K562 (cell line): Measurements from ENCODE around the gene TGFBR3L. TPM values are rescaled to one million over a fixed set of nuclear protein-coding genes. Genes with fewer than 3 reads are reported as not detected.

ENCODE experiments used
- ATAC-seq: fragments of 200-7000 bp; cut with Tn5 transposase; 3 replicates; pipeline ENCODE4 v1.9.1; 2020; ENCODE audit warnings: moderate library complexity
- BruUV-seq: library from RNA; stranded (reverse); fragments of 400-500 nt; replicated peaks from 2 replicates; lab custom pipeline; 2021; lab: Mats Ljungman, UMichigan
- CTCF ChIA-PET: fragments of 300-600 bp; formaldehyde crosslinking; extraction: SDS; loops from one replicate; lab custom pipeline; 2021; ENCODE audit warnings: low intra/inter-chr PET ratio; lab: Yijun Ruan, JAX
- POLR2A ChIA-PET: fragments of 300-600, 350-650 bp; sonication (Branson Sonifier 250); formaldehyde crosslinking; extraction: SDS; loops from one replicate; lab custom pipeline; 2021; ENCODE audit warnings: antibody characterized with exemption, inconsistent platforms; lab: Yijun Ruan, JAX
- DNase-seq, 4 experiments: peaks; one replicate each; pipeline versions ENCODE4 v3.0.0 to v3.0.0-alpha.2; 2011 to 2018; ENCODE audit warnings: low spot score in 3 of 4, mixed read lengths in 3 of 4; ENCODE audit errors: extremely low read depth in 1 of 4
- FAIRE-seq: peaks from 2 replicates; lab custom pipeline; 2011; peaks lifted over from hg19 to GRCh38; lab: Jason Lieb, UNC
- H2AFZ ChIP-seq: 2 replicates; pipeline ENCODE4 v1.6.0; 2011; ENCODE audit warnings: low read depth, low read length, control low read depth, inconsistent platforms
- H3K27ac ChIP-seq: fragments of 200-600 bp; 3 replicates; pipeline ENCODE4 v1.8.0; 2011; ENCODE audit warnings: low read depth, mild to moderate bottlenecking, control low read depth, inconsistent platforms, low read length, moderate library complexity, mixed read lengths; ENCODE audit errors: extremely low read depth
- H3K27me3 ChIP-seq, 2 experiments: fragments of 300-600 bp in 1 of 2; 2 replicates in 1 of 2; 3 replicates in 1 of 2; pipeline versions ENCODE4 v1.6.0 to v1.8.0; 2011; ENCODE audit warnings: inconsistent platforms in 2 of 2, low read length in 2 of 2, mild to moderate bottlenecking in 1 of 2, mixed read lengths in 1 of 2, moderate library complexity in 1 of 2; ENCODE audit not compliant: control insufficient read depth in 2 of 2, insufficient read depth in 2 of 2
- H3K36me3 ChIP-seq: fragments of 300-600 bp; 3 replicates; pipeline ENCODE4 v1.8.0; 2011; ENCODE audit warnings: mild to moderate bottlenecking, low read length, inconsistent platforms; ENCODE audit not compliant: control insufficient read depth, insufficient read depth
- H3K4me1 ChIP-seq, 2 experiments: fragments of 200-600 bp in 1 of 2; replicated peaks in 1 of 2; 2 replicates in 1 of 2; 3 replicates in 1 of 2; pipeline versions ENCODE4 v1.5.1 to v1.8.0; 2011; ENCODE audit warnings: inconsistent platforms in 2 of 2, low read length in 2 of 2, mild to moderate bottlenecking in 1 of 2, mixed read lengths in 1 of 2, moderate library complexity in 1 of 2; ENCODE audit not compliant: control insufficient read depth in 2 of 2, insufficient read depth in 2 of 2
- H3K4me2 ChIP-seq: 2 replicates; pipeline ENCODE4 v1.6.1; 2011; ENCODE audit warnings: low read length, control low read depth, inconsistent platforms, mixed read lengths; ENCODE audit not compliant: insufficient read depth
- H3K4me3 ChIP-seq: fragments of 200-600 bp; sonication (generic), shearing (Covaris generic); 2 replicates; pipeline ENCODE4 v1.5.1; 2016; ENCODE audit warnings: control low read depth, inconsistent platforms
- H3K79me2 ChIP-seq: fragments of 200-600 bp; 3 replicates; pipeline ENCODE4 v1.8.0; 2011; ENCODE audit warnings: low read length, inconsistent platforms; ENCODE audit not compliant: control insufficient read depth, insufficient read depth
- H3K9ac ChIP-seq, 2 experiments: 2 replicates each; pipeline versions ENCODE4 v1.6.0 to v1.6.1; 2011; ENCODE audit warnings: low read depth in 2 of 2, low read length in 2 of 2, control low read depth in 1 of 2, inconsistent platforms in 1 of 2, mild to moderate bottlenecking in 1 of 2, mixed read lengths in 1 of 2; ENCODE audit not compliant: insufficient read depth in 1 of 2
- H3K9me1 ChIP-seq: one replicate; pipeline ENCODE4 v1.6.0; 2011; ENCODE audit warnings: inconsistent platforms, mild to moderate bottlenecking, low read length, moderate library complexity; ENCODE audit not compliant: control insufficient read depth, insufficient read depth
- H3K9me3 ChIP-seq: replicated peaks from 2 replicates; pipeline ENCODE4 v1.5.1; 2011; ENCODE audit warnings: low read depth, low read length, inconsistent platforms; ENCODE audit not compliant: control insufficient read depth, insufficient read depth
- H4K20me1 ChIP-seq: replicated peaks from 2 replicates; pipeline ENCODE4 v1.6.1; 2011; ENCODE audit warnings: low read length, inconsistent platforms, mixed read lengths; ENCODE audit not compliant: control insufficient read depth, insufficient read depth
- ATF4 ChIP-seq: fragments of 450-650 bp; formaldehyde crosslinking; IDR thresholded peaks from 2 replicates; pipeline ENCODE4 v1.4.0; 2022; ENCODE audit warnings: mild to moderate bottlenecking, moderate library complexity
- BRF2 ChIP-seq: IDR thresholded peaks from 3 replicates; pipeline ENCODE4 v1.6.1; 2011; ENCODE audit warnings: borderline replicate concordance, mild to moderate bottlenecking; ENCODE audit not compliant: insufficient read length, insufficient read depth
- CBX3 ChIP-seq, 2 experiments: IDR thresholded peaks; 1 replicate in 1 of 2; 2 replicates in 1 of 2; pipeline ENCODE4 v1.6.1; 2012; ENCODE audit warnings: inconsistent platforms in 2 of 2, low read length in 2 of 2, borderline replicate concordance in 1 of 2, control low read depth in 1 of 2
- CC2D1A ChIP-seq: fragments of 450-650 bp; IDR thresholded peaks from 2 replicates; pipeline ENCODE4 v1.6.1; 2017; ENCODE audit warnings: mild to moderate bottlenecking
- DNMT1 ChIP-seq: fragments of 450-650 bp; IDR thresholded peaks from 2 replicates; pipeline ENCODE4 v1.6.1; 2016; ENCODE audit warnings: antibody characterized with exemption, mild to moderate bottlenecking
- EP300 ChIP-seq: IDR thresholded peaks from 2 replicates; pipeline ENCODE4 v1.6.1; 2012; ENCODE audit warnings: low read length, improper control_type of control experiment
- FOXP4 ChIP-seq: sonication (generic); formaldehyde crosslinking; IDR thresholded peaks from 2 replicates; pipeline ENCODE4 v1.8.0; 2022; ENCODE audit warnings: mild to moderate bottlenecking, missing genetic modification reagents, borderline replicate concordance
- GABPA ChIP-seq: fragments of 200-800 bp; sonication (Bioruptor generic); conservative IDR thresholded peaks from 2 replicates; pipeline ENCODE4 v1.6.1; 2016; ENCODE audit warnings: low read depth, missing genetic modification characterization, missing compliant biosample characterization
- HMG20B ChIP-seq: fragments of 250-450 bp; sonication (Bioruptor Pico); IDR thresholded peaks from 2 replicates; pipeline ENCODE4 v1.5.0; 2021; ENCODE audit warnings: mild to moderate bottlenecking
- MECOM ChIP-seq: fragments of 250-450 bp; sonication (Bioruptor Pico); IDR thresholded peaks from 2 replicates; pipeline ENCODE4 v1.8.0; 2022; ENCODE audit warnings: inconsistent platforms
- NCOA6 ChIP-seq: fragments of 450-650 bp; IDR thresholded peaks from 2 replicates; pipeline ENCODE4 v1.6.1; 2017; ENCODE audit warnings: mild to moderate bottlenecking
- NFIX ChIP-seq: fragments of 250-450 bp; sonication (Bioruptor Pico); IDR thresholded peaks from 2 replicates; pipeline ENCODE4 v1.4.0; 2020; ENCODE audit warnings: low read depth, mild to moderate bottlenecking, moderate library complexity
- POLR2AphosphoS5 ChIP-seq: IDR thresholded peaks from 2 replicates; pipeline ENCODE4 v1.6.1; 2011; ENCODE audit warnings: mild to moderate bottlenecking, low read depth, low read length, moderate library complexity; ENCODE audit not compliant: control insufficient read depth, insufficient read depth
- RHOXF2B ChIP-seq: fragments of 250-450 bp; sonication (Bioruptor Pico); conservative IDR thresholded peaks from 2 replicates; pipeline ENCODE4 v1.5.1; 2021
- SUPT5H ChIP-seq: fragments of 450-650 bp; IDR thresholded peaks from 2 replicates; pipeline ENCODE4 v1.6.1; 2016
- ZNF232 ChIP-seq: sonication (generic); formaldehyde crosslinking; IDR thresholded peaks from 2 replicates; pipeline ENCODE4 v1.8.0; 2022; ENCODE audit warnings: mild to moderate bottlenecking, missing genetic modification reagents
- ZNF282 ChIP-seq: sonication (generic); formaldehyde crosslinking; IDR thresholded peaks from 2 replicates; pipeline ENCODE4 v1.8.1; 2023; ENCODE audit warnings: missing genetic modification reagents
- ZNF347 ChIP-seq: fragments of 450-650 bp; formaldehyde crosslinking; IDR thresholded peaks from 2 replicates; pipeline ENCODE4 v1.4.0; 2020; ENCODE audit warnings: low read depth, mild to moderate bottlenecking, moderate library complexity
- ZNF41 ChIP-seq: fragments of 250-450 bp; sonication (Bioruptor Pico); conservative IDR thresholded peaks from 2 replicates; pipeline ENCODE4 v1.4.0; 2020; ENCODE audit warnings: mild to moderate bottlenecking
- ZNF589 ChIP-seq: fragments of 200-800 bp; sonication (Bioruptor generic); IDR thresholded peaks from 2 replicates; pipeline ENCODE4 v1.6.1; 2016; ENCODE audit warnings: low read depth, missing genetic modification characterization, missing compliant biosample characterization
- ZNF780A ChIP-seq: fragments of 250-450 bp; sonication (Bioruptor Pico); IDR thresholded peaks from 2 replicates; pipeline ENCODE4 v1.5.0; 2021; ENCODE audit warnings: mild to moderate bottlenecking
- WGBS: fragments of 100-300 bp; shearing (Covaris generic); methylation state at CpG from one replicate; pipeline ENCODE4 v1.1.6; 2016; ENCODE audit warnings: low coverage, mixed read lengths; ENCODE audit not compliant: insufficient coverage; ENCODE audit errors: missing lambda C conversion rate; 5-methylcytosine and 5-hydroxymethylcytosine counted together
- in situ Hi-C: fragments of 300-500 bp; cut with MboI; formaldehyde crosslinking; loops from 4 replicates; pipeline ENCODE4 v1.15.0; 2018; ENCODE audit warnings: inconsistent platforms, mixed read lengths
- intact Hi-C: fragments of 100-400 bp; cut with micrococcal nuclease; formaldehyde crosslinking; loops from 2 replicates; pipeline ENCODE4 v1.14.2; 2022
- polyA plus RNA-seq, 8 experiments: library from polyadenylated mRNA; depleted of rRNA in 4 of 8; stranded (reverse) in 5 of 8; unstranded in 3 of 8; fragments of >200 nt; fragmentation: Nextera tagmentation in 2 of 8; fragmentation: Illumina TruSeq in 1 of 8; extraction: Ambion mirVana in 2 of 8; extraction: Trizol in 1 of 8; gene quantifications; 2 replicates each; pipeline versions ENCODE4 v1.2.1 to v1.2.3, GENCODE V29; 2011 to 2014; ENCODE audit warnings: inconsistent platforms in 1 of 8, missing spikeins in 1 of 8
- total RNA-seq, 7 experiments: library from RNA; depleted of rRNA in 6 of 7; stranded (reverse); fragments of >200 nt in 6 of 7; fragmentation: Illumina TruSeq in 2 of 7; extraction: Trizol in 2 of 7; gene quantifications; 2 replicates each; pipeline versions ENCODE4 v1.2.1 to v1.2.3, GENCODE V29; 2011 to 2021; ENCODE audit warnings: low replicate concordance in 1 of 7

Gene TGFBR3L
- total and polyA plus RNA-seq, 9 of the 15 experiments (the other 6 are each of a cell fraction or from before 2014, with no cell fraction given): not detected

- H3K4me2 ChIP-seq: peak within 1 kb of the TSS; percentile 82
- TF ChIP-seq POLR2AphosphoS5 (peak; percentile 60; the same call in 1 of the 2 replicates), CBX3 (IDR thresholded peaks at IDR 0.05; ENCODE audit: borderline replicate concordance in 1 of 2, low read length in 2 of 2) (no peak), HMG20B (CRISPR knock-in tag) (no peak), MECOM (CRISPR knock-in tag) (no peak), RHOXF2B (CRISPR knock-in tag) (no peak), BRF2 (no peak), DNMT1 (no peak), ZNF347 (CRISPR knock-in tag) (no peak), NFIX (CRISPR knock-in tag) (no peak), ATF4 (CRISPR knock-in tag) (no peak), GABPA (tag) (no peak), NCOA6 (no peak), CC2D1A (no peak), EP300 (no peak), ZNF282 (CRISPR knock-in tag) (no peak), ZNF232 (CRISPR knock-in tag) (no peak), SUPT5H (peak; percentile 79), ZNF589 (no peak), ZNF41 (CRISPR knock-in tag) (no peak), ZNF780A (CRISPR knock-in tag) (no peak), FOXP4 (CRISPR knock-in tag) (no peak)
These were observed 26.3 kb upstream of the TGFBR3L start, which contains the start of gene LRRC8E for GRCh38 chr19:7888145-7888825. Gene LRRC8E, plus strand, starts transcription at chr19:7888510. Its CDS starts 7,094 bp downstream, at chr19:7895604.

More at GRCh38 chr19:7888145-7888825, 26.3 kb upstream of the TGFBR3L start, which contains the start of gene LRRC8E:
- Histone ChIP-seq H4K20me1 (no peaks in the 10 kb centered on the region), H2AFZ (peak within 1 kb of the TSS; percentile 93), H3K27ac (peak within 1 kb of the TSS; percentile 61; the same call in 2 of the 3 replicates), H3K9me3 (no peaks in the 10 kb centered on the region), H3K79me2 (peaks cover 5% of the 10 kb centered on the region; the same call in 2 of the 3 replicates), H3K4me1 (peaks cover 10 to 35% of the 10 kb centered on the region in 2 experiments), H3K9me1 (no peaks in the 10 kb centered on the region), H3K4me3 (peak within 1 kb of the TSS; percentile 65), H3K9ac (peak within 1 kb of the TSS; percentile 73 to 94), H3K36me3 (no peaks in the 10 kb centered on the region), H3K27me3 (no peaks in the 10 kb centered on the region)
- ATAC-seq (peak; percentile 99), DNase-seq (peak; percentile 89 to 91 (median 90)), FAIRE-seq (peak; percentile 48)
- BruUV-seq: no TSS peak
- ChIA-PET POLR2A (interaction anchor here (0.6 to 8.2 kb wide), 5 partner anchors 9 to 55 kb away, joined by 3 to 72 read pairs (median 5); partner anchors contain the start of genes MAP2K7 and TIMM44), CTCF (no interaction called here)
- intact Hi-C loops: no loop called here
- in situ Hi-C loops: no loop called here
- WGBS: under 1% methylated on average over 24 of the region's 53 CpGs
